Cardiac muscle cell (in vitro differentiated cells and primary cell): ENCODE measurements around the gene PRSS2. TPM values are rescaled to one million over a fixed set of nuclear protein-coding genes. Genes with fewer than 3 reads are reported as not detected.

Source experiments
- DNase-seq, 2 donors: peaks; one replicate each; pipeline versions ENCODE4 v3.0.0 to v3.0.0-alpha.2; 2010 to 2017; ENCODE audit warnings: low read depth in 1 of 2, low spot score in 1 of 2
- H3K27ac ChIP-seq: fragments of 200-600 bp; sonication (generic); 2 replicates; pipeline ENCODE4 v1.5.1; 2016
- H3K27me3 ChIP-seq: fragments of 200-600 bp; sonication (generic); 2 replicates; pipeline ENCODE4 v1.6.0; 2016; ENCODE audit warnings: control low read depth
- H3K36me3 ChIP-seq: fragments of 200-600 bp; sonication (generic); 2 replicates; pipeline ENCODE4 v1.5.1; 2016; ENCODE audit warnings: control low read depth
- H3K4me1 ChIP-seq: fragments of 200-600 bp; sonication (generic); 2 replicates; pipeline ENCODE4 v1.8.1; 2017; ENCODE audit warnings: low read depth, mild to moderate bottlenecking, mixed run types
- H3K4me3 ChIP-seq: fragments of 200-600 bp; sonication (generic); 2 replicates; pipeline ENCODE4 v1.5.1; 2016; ENCODE audit warnings: mild to moderate bottlenecking
- H3K9me3 ChIP-seq: fragments of 200-600 bp; sonication (generic); 2 replicates; pipeline ENCODE4 v1.5.1; 2017; ENCODE audit warnings: low read depth, mild to moderate bottlenecking, control low read depth
- CTCF ChIP-seq: IDR thresholded peaks from 2 replicates; pipeline ENCODE4 v1.5.1; 2012; ENCODE audit warnings: low read depth, mild to moderate bottlenecking, low read length
- polyA plus RNA-seq: library from polyadenylated mRNA; unstranded; fragments of >200 nt; fragmentation: Nextera tagmentation; extraction: Ambion mirVana; gene quantifications from 2 replicates; pipeline ENCODE4 v1.2.1, GENCODE V29; 2016
- total RNA-seq: library from RNA; depleted of rRNA; stranded (reverse); fragments of >200 nt; gene quantifications from 2 replicates; pipeline ENCODE4 v1.2.3, GENCODE V29; 2016

Gene PRSS2
- total and polyA plus RNA-seq, 2 experiments from 2014 or later = not detected

GRCh38 chr7:142777318-142777717 lies 6.5 kb downstream of the PRSS2 start:
- no peak overlapping the region for H3K4me3 ChIP-seq
- no peak overlapping the region for H3K27ac ChIP-seq
- no peak for DNase-seq
- no peaks in the 10 kb centered on the region for H3K4me1 ChIP-seq
- no peaks in the 10 kb centered on the region for H3K9me3 ChIP-seq
- no peak for TF ChIP-seq CTCF
- H3K36me3 ChIP-seq = no peaks in the 10 kb centered on the region
- no peaks in the 10 kb centered on the region for H3K27me3 ChIP-seq

- DNase-seq = peak; percentile 94 to 95
- H3K27me3 ChIP-seq = no peaks in the 10 kb centered on the region
- no peaks in the 10 kb centered on the region for H3K36me3 ChIP-seq
- no peak overlapping the region for H3K27ac ChIP-seq
- H3K9me3 ChIP-seq = no peaks in the 10 kb centered on the region
- peak overlapping the region; percentile 24 for H3K4me3 ChIP-seq
- peak; percentile 90 for TF ChIP-seq CTCF
- H3K4me1 ChIP-seq = no peaks in the 10 kb centered on the region
Measured at GRCh38 chr7:142782922-142783900, 12.4 kb downstream of the PRSS2 start.

- no peak for DNase-seq
- no peak overlapping the region for H3K4me3 ChIP-seq
- H3K9me3 ChIP-seq = no peaks in the 10 kb centered on the region
- TF ChIP-seq CTCF = no peak
- no peaks in the 10 kb centered on the region for H3K36me3 ChIP-seq
- no peak overlapping the region for H3K27ac ChIP-seq
- no peaks in the 10 kb centered on the region for H3K27me3 ChIP-seq
- no peaks in the 10 kb centered on the region for H3K4me1 ChIP-seq
Measured at GRCh38 chr7:142784096-142784495, 13.3 kb downstream of the PRSS2 start.

- TF ChIP-seq CTCF = no peak
- H3K36me3 ChIP-seq = no peaks in the 10 kb centered on the region
- H3K27me3 ChIP-seq = no peaks in the 10 kb centered on the region
- H3K4me3 ChIP-seq = no peak overlapping the region
- DNase-seq = no peak
- H3K9me3 ChIP-seq = no peaks in the 10 kb centered on the region
- H3K27ac ChIP-seq = no peak overlapping the region
- H3K4me1 ChIP-seq = no peaks in the 10 kb centered on the region
Measured at GRCh38 chr7:142784716-142785115, 13.9 kb downstream of the PRSS2 start.

GRCh38 chr7:142785841-142786250 lies 15.1 kb downstream of the PRSS2 start:
- Histone ChIP-seq H3K27ac (no peak overlapping the region), H3K36me3 (no peaks in the 10 kb centered on the region), H3K4me1 (no peaks in the 10 kb centered on the region), H3K4me3 (no peak overlapping the region), H3K27me3 (no peaks in the 10 kb centered on the region), H3K9me3 (no peaks in the 10 kb centered on the region)
- DNase-seq = no peak
- no peak for TF ChIP-seq CTCF
